Stimulated activated CD4-positive, alpha-beta T cell treated with anti-CD3 and anti-CD28 coated beads, TNF-alpha, amount 100 ng/mL, for 1 hour (primary cell): Measurements from ENCODE around the gene BORCS5.

Source experiments
- DNase-seq, 3 donors: peaks; one replicate each; pipeline ENCODE4 v3.0.0-alpha.2; 2020; ENCODE audit warnings: low read depth in 3 of 3, low spot score in 1 of 3

Gene BORCS5

GRCh38 chr12:12428961-12429657, 72.2 kb downstream of the BORCS5 start:
- no peak for DNase-seq

DNA sequence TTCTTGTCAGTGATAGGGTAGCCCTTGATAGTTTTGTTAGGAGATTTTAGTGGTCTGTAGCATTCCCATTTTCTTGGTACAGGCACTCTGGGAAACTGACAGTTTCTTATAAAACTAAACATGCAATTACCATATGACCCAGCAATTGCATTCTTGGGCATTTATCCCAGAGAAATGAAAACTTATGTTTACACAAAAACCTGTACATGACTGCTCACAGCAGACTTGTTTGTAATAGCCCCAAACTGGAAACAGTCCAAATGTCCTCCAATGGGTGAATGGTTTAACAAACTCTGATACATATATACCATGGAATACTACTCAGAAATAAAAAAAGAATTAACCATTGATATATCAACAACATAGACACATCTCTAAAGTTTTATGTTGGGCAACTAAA, 75.5 kb downstream of the BORCS5 start:
- no peak for DNase-seq

GRCh38 chr12:12433203-12433731, 76.4 kb downstream of the BORCS5 start:
- no peak for DNase-seq

DNA sequence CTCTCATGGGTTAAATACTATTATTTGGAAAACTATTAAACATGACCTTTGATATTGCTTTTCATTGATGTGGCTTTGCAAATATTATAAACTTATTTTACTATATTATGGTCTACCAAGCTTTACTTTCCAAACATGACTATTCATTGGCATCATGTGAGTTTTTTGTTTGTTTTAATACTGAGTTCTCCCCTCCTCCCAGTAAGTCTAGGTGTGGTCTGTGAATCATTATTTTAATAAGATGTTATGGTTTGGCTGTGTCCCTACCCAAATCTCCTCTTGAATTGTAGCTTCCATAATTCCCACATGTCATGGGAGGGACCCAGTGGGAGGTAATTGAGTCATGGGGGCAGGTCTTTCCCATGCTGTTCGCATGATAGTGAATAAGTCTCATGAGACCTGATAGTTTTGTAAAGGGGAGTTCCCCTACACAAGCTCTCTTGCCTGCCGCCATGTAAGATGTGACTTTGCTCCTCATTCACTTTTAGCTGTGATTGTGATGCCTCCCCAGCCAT, 80.0 kb downstream of the BORCS5 start:
- DNase-seq = no peak

GRCh38 chr12:12439636-12440035, 82.8 kb downstream of the BORCS5 start:
- DNase-seq = peak in 2 of 3 donors; percentile 35 to 46

- no peak for DNase-seq
These were observed 84.0 kb downstream of the BORCS5 start for GRCh38 chr12:12440784-12441428.

GRCh38 chr12:12441429-12441807, 84.5 kb downstream of the BORCS5 start:
- no peak for DNase-seq

DNA sequence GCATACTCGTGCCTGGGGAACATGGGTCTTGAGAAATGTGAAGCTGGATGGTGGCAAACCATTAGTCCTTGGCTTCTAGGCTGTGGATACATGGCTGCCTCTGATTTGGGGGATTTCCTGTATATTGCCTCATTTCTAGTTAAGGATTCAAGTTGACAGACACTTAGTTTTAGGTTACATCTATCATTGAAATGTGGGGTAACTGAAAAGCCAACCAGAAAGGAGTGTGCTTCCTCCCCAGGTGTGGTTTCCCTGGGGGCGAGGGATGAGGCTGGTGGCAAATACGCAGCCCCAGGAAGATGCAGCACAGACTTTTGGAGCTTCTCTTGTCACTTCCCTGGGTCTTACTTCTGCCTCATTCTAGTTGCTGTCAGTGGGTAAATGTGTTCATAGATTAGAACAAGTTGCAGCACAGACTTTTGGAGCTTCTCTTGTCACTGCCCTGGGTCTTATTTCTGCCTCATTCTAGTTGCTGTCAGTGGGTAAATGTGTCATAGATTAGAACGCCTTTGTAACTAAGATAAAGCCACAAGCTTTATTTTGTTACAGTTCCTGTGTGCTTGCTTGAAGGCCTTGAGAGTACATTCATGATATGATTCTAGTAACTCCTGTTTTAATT, 85.1 kb downstream of the BORCS5 start:
- no peak for DNase-seq

- DNase-seq = no peak
These were observed 85.7 kb downstream of the BORCS5 start for GRCh38 chr12:12442548-12443071.

GRCh38 chr12:12443431-12443878, 86.6 kb downstream of the BORCS5 start:
- no peak for DNase-seq

DNA sequence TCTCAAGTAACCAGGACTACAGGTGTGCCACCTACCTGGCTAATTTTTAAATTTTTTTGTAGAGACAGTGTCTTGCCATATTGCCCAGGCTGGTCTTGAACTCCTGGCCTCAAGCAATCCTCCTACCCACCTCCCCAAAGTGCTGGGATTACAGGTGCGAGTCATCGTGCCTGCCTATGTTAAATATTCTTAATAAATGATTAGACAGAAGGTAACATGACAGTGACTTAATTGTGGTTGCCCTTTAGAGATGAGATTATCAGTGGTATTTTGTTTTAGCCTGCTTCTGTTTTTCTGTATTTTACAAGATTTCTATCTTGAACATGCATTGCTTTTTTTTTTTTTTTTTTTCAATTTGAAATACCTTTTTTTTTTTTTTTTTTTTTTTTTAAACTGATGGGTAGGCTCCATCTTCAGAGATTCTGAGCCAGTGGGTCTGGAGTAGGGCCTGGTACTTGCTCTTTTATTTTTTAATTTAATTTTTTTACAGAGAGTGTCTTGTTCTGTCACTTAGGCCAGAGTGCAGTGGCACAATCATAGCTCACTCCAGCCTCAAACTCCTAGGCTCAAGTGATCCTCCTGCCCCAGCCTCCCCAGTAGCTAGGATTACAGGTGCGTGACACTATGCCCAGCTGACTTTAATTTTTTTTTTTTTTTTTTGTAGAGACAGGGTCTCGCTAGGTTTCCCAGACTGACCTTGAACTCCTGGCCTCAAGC, 88.4 kb downstream of the BORCS5 start:
- no peak for DNase-seq

GRCh38 chr12:12445882-12446181, 89.0 kb downstream of the BORCS5 start:
- DNase-seq = no peak

DNA sequence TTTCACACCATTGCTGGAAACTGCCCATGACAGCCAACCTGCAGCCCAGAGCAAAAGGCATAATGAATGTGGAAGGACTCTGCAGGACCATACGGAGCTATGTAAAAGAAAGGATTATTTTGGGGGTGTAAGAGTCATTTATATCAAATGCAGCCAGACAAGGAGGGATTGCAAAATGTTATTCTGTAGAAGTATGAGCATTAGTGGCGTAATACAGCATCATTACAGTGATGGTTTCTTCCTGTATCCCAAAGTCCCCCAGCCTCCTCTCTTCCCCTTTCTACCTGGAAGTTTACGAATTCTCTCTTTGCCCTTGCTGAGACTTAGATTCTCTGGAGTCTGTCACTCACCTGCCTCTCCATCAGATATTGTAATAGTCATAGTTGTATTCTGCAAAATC, 89.9 kb downstream of the BORCS5 start:
- DNase-seq = no peak

DNA sequence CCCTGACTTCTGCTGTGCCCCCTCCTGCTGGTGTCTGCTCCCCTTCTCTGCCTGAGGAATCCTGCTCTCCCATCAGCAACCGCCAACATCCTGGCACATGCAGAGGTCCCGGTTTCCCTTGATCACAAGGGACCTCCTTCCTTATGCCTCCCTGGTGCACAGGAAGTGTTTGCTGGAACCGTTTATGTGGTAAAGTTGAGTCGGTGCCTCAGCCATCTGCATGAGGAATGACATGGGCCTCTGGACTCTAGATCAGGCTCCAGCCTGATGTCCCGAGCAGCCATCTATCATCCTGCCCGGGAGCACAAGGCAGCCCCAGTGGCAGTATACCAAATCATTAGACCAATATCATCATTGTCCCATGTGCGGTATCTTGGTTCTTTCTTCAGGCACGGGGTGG, 90.4 kb downstream of the BORCS5 start:
- DNase-seq = no peak

- no peak for DNase-seq
These were observed 91.0 kb downstream of the BORCS5 start for GRCh38 chr12:12447837-12448236.

DNA sequence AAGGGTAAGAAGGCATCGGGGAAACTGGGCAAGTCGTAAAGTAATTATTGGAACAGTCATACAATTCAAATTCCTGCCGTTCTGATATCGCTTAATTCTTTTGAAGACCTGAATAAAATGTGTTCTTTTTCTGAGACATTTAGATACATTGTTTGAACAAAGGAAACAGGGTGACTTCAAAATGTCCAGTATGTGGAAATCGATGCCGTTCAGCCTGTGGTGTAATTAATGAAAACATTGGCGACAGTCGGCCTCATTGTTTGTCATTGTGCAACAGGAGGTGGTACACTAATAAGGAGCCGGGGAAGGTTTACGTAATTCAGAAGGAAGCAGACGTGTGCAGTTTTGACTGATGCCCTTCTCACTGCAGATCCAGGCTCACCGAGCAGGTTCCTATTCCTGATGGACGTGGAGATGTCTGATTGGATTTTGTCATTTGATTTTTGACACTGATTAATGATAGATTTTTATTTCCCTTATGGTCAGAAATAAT, 92.7 kb downstream of the BORCS5 start:
- DNase-seq = no peak

GRCh38 chr12:12450043-12450471, 93.2 kb downstream of the BORCS5 start:
- DNase-seq = no peak

GRCh38 chr12:12451098-12451497, 94.2 kb downstream of the BORCS5 start:
- DNase-seq = no peak

DNA sequence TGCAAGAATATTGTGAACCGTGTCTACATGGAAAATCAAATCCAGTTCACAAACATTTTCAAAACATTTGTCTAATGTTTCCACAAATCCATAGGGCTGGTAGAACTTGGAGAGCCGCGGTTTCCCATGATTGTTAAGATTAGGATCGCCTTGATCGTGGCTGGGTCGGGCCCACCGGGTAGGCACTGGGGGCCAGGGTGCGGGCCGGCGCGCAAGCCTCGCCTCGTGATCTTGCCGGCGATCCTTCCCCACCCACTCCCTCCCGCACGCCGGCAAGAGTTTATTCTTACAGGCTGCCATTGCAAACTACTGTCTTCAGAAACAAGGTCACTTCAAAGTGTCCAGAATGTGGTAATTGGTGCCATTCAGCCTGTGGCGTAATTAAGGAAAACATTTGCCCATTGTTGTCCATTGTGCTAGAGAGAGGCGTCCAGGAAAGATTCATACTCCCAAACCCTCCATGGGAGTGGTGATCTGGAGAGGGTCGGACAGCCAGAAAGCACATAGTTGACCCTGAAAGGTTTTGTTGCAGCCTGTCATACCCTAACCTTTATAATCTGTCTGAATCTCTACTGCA, 95.5 kb downstream of the BORCS5 start:
- DNase-seq = no peak

DNA sequence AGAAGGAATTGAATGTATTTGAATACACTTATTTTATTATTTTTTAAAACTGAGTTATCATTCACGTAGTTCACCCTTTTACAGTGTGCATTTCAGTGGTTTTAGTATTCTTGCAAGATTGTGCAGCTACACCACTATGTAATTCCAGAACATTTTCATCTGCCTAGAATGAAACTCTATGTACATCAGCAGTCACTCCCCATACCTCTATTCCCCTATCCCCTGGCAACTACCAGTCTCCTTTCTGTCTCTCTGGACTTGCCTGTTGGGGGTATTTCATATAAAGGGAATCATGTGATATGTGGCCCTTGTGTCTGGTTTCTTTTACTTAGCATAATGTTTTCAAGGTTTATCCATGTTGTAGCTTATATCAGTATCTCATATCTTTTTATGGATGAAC, 96.8 kb downstream of the BORCS5 start:
- no peak for DNase-seq

- no peak for DNase-seq
These were observed 97.4 kb downstream of the BORCS5 start for GRCh38 chr12:12454315-12454714.
